Measurements from ENCODE around the gene BGLAP.

BGLAP gene

DNA sequence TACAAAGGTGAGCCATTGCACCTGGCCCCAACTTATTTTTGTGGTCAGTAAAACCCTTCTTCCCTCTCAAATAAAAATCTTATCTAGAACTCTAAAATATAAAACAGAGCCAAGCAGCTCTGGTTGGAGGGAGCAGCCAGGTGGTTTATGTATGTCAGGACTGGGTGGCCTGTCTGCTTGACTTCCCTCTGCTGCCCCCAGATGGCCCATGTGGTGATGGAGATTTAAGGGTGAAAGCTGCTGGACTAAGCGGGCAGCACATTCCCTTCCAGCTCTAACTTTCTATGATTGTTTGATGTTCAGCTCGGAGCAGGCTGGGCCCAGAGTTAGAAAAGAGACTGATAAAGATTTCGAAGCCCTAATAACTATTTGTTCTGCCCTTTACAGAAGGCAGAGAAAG lies 17.8 kb downstream of the BGLAP start:
- no peak for DNase-seq

DNA sequence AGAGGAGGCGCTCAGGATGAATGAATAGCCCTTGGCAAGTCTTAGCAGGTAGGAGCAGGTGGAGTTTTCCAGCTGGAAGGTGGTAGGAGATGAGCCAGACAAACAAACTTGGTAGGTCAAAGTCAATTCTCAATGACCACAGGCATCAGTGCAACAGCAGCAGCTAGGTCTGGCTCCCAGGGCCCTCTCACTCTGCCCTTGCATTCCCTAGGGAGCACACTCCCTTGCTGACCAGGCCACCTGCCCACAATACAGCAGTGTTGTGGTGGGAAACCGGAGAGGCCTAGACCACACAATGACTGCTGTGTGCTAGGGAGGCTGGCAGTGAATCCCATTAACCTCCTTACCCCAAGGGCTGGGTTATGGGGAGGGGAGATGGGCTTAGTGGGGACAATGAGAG lies 18.9 kb downstream of the BGLAP start:
- DNase-seq, result no peak

DNA sequence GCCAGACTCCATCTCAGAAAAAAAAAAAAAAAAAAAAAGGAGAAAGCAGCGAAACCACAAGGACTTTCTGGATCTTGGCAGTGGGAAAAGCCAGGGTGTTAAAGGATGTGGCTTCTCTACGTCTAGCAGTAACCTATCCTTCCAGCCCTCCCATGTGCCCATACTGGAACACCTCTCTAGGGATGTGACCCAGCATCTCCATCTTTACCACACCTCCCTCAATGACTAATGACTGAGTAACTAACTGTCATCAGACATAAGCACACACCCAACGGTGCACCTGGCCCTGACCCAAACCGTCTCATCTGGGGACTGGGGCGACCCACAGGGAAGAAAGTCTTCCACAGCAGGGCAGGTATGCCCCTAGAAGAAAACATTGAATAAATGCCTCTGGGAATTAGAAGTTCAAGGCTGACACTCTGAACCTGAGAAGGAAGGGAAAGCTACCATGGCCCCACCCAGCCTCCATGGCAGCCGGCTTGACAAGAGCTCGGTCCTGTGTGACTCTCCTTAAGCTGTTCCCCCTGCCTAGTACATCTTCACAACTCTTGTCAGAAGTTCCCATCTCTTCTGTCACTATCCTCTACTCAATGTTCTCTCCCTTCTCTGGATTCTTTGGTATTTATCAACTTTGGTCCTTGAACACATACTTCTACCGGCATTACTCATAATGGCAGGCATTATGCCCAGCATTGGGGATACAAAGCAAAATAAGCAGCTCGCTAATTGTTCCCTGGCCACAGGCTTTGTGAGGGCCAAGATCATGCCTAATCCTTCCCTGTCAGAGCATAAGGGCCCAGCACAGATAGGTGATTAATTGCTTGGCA lies 20.7 kb downstream of the BGLAP start:
- no peak for DNase-seq

DNA sequence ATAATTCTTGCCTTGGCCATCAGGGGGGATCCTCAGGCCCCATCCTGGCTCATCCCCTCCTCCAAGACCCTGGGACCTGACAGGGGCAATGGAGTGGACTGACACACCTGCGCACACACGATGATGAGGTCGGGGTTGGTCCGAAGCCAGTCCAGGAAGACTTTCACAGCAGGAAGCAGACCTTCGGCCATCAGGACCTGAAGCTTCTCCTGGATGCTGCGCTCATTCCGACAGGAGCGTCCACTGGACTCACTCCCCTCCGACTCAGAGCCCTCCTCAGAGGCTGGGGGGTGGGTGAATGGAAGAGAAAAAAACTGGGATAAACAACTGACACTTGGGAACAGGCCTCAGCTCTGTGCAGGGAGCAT lies 21.3 kb downstream of the BGLAP start:
- no peak for DNase-seq

DNA sequence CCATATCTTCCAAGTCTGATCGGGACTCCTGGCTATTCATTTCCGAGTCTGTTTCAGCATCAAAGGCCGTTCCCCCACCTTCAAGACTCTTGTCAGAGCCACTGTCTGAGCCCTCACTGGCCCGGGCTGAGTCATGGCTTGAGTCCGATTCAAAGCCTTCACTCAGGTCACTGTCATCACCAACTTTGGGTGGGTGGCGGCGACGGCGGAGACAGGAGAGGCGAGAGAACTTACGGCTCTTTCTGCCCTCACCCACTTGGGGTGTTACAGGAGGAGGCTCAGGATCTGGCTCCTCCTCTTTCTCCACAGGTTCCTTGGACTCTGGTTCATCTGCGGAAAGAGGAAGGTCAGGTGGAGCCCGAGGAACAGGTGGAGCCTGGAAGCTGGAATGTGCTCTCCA lies 24.1 kb downstream of the BGLAP start:
- DNase-seq, result no peak

DNA sequence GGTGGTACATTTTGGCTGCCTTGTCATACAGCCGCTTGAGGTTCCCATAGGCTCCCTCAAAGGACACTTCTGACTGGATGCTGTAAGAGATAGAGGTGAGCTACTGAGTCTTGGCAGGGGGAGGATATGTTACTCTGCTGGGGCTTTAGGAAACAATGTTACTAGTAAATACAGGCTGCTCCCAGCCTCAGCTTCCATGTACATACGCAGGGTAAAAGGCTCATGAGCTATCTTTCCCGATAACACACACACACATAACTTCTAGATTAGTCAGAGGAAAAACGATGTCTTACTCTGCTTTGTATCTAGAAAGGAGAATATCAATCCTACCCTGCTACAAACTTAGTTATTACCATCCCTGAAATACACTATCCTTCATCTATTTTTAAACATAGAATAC lies 26.4 kb downstream of the BGLAP start:
- no peak for DNase-seq

DNA sequence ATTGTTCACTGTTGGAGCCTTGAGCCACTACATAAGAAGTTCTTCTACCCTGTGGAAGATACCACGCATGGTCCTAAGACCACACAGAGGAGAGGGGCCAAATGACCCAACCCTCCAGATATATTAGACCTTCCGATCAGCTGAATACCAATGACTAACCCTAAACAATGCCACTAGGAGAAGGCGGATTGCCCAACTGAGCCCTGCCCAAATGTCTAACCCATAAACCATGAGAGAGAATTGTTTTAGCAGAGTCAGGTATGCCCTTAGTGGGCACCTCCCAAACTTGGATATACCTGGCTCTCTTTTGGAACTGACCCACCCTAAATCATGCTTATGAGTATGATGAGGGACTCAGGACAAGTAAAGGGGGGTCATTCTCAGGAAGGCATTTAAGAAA lies 28.3 kb downstream of the BGLAP start:
- no peak for DNase-seq

DNA sequence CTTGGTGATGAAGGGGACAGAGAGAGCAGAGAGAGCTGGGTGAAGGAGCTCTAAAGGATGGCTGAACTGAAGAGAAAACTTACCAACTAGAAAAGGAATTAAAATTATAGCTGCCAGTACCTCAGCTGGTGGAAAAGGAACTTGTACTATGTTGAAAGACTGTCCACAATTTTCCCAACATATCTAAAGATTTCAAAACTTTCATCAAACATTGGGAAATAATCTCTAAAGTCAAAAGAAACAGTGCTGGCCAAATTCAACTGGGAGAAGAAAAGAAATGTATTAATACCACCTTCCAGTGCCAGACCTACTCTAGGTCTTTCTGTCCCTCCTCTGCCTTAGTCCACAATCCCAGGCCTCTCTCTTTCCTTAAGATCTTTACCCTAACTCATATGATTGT lies 34.5 kb downstream of the BGLAP start:
- DNase-seq, result no peak

DNA sequence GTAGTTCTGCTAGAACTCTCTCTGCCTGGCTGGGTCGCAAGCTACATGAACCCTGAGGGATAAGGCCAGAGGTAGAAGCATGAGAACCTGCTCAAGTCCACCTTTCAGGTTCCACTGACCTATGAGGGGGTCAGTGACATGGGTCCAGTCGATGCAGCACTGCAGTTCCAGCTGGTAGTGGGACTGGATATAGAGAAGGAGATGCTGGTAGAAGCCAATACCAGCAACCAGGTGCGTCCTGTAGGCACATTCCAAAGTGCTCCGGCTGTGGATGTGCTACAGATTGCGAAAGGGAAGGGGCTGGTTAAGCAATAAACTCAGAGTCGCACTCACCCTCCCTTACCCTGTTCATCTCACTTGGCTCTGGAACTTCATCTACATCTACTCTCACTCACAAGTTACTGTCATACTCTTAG lies 35.0 kb downstream of the BGLAP start:
- DNase-seq, result no peak

DNA sequence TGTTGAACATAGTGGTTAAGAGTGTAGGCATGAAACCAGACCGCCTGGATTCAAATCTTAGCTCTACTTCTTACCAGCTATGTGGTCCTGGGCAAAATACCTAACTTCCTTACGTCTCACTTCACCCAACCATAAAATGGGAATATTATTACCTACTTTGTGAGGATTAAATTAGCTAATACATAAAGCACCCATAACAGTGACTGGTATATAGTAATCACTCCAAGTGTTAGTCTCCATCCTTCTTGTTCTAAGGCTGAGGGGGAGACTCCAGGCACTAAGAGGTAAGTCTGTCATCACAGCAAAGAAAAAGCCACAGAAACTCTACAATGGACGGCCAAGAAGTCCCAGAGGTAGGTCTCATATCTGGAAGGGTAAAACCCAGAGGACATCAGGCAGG lies 37.9 kb downstream of the BGLAP start:
- no peak for DNase-seq

DNA sequence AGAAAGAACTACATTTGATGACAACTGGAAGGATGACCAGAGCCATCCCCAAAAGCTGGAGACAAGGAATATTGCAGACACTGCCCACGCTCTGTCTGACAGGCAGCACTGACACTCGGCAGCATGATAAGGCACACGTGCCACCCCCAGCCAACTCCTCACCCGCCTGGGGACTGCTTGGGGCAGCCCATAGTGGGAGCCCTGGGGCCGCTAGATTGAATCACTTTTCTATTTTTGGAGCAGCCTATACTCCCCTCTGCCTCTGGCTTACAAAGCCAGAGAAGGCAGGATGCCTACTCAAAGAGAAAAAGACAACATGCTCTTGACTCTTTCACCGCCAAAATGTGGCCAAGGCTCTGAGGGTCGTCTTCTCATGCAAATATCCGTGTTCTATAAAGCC lies 39.3 kb downstream of the BGLAP start:
- no peak for DNase-seq

DNA sequence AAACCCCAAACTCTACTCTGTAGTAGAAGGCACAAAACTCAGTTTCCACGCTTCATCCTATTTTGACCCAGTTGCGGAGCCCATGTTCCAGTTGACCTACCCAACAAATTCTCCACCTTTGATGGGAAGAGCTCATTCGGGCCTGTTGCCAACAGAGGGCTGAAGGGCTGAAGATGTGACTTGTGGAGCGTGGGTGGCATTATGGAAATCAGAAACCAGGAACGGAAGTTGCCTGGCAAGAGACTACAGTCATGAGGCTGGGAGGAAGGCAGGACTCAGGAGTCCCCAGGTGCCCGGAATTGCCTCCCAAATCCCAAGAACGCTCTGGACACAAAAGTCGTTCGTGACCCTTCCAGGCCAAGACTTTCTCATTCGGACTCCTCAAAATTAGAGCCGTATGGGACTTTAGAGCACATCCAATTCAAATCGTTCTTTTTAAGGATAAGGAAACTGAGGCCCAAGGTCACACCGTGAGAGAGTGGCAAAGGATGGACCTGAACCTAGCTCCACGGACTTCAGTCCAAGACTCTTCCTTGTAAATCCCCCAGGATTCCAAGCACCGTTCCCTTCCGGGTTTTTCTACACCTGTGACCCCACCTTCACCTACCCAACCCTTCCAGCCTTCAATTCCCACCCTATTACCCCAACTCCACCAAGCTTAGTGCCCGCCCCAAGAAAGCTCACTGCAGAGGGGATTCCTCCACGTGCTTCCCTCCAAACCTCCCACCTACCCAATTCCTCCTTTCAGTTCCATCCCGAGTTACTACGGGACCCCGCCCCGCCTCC lies 39.9 kb downstream of the BGLAP start:
- DNase-seq, result no peak

DNA sequence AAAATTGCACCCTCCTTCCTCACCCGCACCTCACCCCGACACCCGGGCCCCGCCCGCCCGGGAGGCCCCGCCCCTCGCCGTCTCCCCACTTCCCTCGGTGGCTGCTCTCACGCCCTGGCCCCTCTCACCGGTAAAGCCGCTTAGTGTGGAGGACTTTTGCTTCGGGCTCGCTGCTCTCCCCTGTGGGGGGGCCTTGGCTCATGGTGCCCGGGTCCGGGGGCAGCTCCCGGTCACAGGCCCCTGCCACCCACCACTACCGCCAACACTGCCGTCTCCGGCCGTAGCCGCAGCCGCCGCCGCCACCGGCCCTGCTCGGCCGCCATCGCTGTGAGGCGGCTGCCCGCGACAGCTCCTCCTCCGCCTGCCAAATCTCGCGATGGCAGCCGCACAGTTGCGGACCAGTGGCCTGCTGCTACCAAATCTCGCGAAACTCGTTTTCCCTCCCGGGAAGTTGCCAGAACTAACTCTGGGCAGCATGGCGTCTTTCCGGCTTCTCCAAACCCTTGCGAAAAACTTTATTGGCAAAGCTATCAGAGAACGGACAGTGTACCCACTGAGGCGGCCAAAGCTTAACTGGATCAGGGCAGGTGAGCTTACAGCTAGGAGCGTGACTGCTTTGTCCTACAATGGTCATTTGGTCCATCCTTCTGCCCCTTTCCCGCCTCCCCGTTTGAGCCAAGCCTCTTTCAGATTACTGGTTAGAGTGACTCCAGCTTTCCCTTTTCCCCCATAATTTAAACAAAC lies 40.7 kb downstream of the BGLAP start, which contains the start of gene SMG5:
SMG5 (minus strand) TSS at position 347 of the 744 bp plus-strand sequence; CDS start at position 202, 145 bp downstream.
- DNase-seq, result peak; percentile 98

DNA sequence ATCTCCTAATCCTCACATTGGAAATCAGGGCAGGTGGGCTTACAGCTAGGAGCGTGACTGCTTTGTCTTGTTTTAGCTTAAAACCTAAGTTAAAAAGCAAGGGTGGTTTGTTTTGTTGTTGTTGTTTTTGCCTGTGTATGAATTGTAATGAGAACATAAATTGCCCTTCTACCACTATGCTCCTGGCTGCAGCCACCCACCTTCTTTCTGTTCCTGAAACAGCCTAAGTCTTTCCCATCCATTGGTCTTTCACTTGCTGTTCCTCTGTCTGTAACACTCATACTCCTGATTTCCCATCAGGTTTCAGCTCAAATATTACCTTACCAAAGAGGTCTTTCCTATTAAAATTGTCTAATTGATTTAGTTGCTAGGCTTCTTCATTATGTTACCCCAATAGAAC lies 41.5 kb downstream of the BGLAP start:
- no peak for DNase-seq

DNA sequence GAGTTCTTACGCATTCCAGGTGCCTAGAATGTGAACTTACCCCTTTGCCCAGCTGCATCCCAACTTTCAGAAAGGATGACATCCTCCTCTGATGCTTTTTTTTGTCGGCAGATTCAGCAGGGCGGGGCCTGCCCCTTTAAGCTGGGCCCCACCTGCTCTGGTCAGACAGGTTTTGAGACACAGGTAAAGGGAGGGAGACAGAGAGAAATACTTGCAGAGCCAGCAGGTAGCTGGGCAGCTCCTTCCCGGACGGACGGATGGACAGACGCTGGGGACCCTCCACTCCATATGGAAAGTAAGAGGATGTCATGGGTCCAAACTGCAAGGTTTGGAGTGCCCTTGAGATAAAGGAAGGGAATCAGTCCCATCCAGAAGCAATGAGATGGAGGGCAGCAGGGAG lies 42.1 kb downstream of the BGLAP start, which contains the start of gene TMEM79:
TMEM79 (plus strand) TSS at position 214 of the 400 bp plus-strand sequence. CDS start 902 bp downstream, outside the sequence.
- no peak for DNase-seq

DNA sequence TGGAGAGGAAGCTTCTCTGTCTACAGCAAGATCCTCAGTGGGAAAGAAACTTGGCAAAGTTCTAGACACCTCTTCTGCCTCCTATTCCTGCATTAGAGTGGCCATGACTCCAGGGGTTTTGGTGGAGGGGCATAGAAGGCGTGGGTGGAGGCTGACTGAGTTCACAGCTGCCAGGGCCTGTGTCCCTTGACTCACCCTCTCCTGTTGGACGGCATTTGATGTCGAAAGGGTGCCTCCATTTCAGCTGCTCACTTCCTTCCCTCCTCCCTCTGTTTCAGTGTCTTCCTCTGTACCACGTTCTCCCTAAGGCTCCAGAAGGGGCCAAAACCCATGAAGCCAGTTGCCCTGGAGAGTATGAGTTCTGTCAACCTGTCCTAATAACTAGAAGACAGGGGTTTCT lies 42.8 kb downstream of the BGLAP start:
- DNase-seq, result no peak

DNA sequence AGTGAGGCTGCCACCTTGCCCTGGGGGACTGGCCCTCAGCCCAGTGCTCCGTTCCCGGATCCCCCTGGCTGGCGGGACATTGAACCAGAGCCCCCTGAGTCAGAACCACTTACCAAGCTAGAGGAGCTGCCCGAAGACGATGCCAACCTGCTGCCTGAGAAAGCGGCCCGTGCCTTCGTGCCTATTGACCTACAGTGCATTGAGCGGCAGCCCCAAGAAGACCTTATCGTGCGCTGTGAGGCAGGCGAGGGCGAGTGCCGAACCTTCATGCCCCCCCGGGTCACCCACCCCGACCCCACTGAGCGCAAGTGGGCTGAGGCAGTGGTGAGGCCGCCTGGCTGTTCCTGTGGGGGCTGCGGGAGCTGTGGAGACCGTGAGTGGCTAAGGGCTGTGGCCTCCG lies 43.5 kb downstream of the BGLAP start:
- DNase-seq, result no peak

DNA sequence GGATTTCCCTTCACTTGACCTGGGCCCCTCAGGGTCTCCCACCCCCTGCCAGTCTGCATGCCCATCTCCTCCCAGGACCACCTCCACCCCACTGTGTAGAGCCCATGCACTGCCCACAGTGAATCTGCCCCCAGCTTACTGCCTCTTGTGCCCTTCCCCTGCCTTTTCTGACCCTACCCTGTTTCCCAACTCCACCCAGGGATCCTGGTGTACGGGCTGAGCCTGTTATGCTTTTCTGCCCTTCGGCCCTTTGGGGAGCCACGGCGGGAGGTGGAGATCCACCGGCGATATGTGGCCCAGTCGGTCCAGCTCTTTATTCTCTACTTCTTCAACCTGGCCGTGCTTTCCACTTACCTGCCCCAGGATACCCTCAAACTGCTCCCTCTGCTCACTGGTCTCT lies 44.1 kb downstream of the BGLAP start:
- DNase-seq, result no peak

DNA sequence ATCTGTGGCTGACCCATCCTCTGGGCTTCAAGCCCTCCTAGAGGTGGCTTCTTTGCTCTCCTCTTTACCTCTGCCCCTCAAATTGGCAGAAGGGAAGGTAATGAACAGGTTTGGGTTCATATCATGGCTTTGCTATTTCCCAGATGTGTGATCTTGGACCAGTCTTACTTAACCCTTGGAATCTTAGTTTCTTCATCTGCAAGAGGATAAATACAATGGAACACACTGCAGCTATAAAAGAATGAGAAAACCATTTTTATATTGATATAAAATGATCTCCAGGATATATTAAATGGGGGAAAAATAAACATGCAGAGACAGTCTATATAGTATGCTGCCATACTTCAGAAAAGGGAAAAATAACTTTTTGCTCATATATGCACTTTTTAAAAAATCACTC lies 47.9 kb downstream of the BGLAP start:
- no peak for DNase-seq

DNA sequence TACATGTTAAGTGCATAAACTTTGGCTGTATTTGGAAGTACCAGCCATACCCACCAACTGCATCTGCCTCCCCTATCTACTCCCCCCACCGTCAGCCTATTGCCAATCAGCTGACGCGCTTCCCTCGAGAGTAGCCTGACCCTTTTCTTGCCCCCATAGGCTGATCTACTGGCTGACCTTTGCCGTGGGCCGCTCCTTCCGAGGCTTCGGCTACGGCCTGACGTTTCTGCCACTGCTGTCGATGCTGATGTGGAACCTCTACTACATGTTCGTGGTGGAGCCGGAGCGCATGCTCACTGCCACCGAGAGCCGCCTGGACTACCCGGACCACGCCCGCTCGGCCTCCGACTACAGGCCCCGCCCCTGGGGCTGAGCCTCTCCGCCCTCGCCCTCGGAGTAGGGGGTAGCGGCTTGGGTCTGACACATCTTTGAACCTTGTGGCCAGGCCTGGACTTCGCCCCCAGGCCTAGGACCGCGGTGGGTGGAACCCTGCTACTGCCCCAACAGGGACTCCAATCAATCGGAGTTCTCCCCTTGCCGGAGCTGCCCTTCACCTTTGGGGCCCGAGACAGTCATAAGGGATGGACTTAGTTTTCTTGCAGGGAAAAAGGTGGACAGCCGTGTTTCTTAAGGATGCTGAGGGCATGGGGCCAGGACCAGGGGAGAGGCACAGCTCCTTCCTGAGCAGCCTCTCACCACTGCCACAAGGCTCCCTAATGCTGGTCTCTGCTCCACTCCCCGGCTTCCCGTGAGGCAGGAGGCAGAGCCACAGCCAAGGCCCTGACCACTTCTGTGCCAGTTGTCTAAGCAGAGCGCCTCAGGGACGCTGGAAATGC lies 49.5 kb downstream of the BGLAP start:
- DNase-seq, result no peak

Measured in NCI-H2081 treated with DMSO at 0.1 percent for 48 hours (cell line).